ENCODE measurements around the gene CDON. TPM values are rescaled to one million over a fixed set of nuclear protein-coding genes. Genes with fewer than 3 reads are reported as not detected.

Gene CDON
- total RNA-seq, 1 donor = 12.3 TPM

GRCh38 chr11:126006068-126006467 lies 56.6 kb downstream of the CDON start:
- Histone ChIP-seq H3K4me2 (ENCODE audit: insufficient read depth, low read length) (no peak overlapping the region), H3K36me3 (ENCODE audit: insufficient read depth, low read length) (no peaks in the 10 kb centered on the region), H3K4me1 (ENCODE audit: insufficient read depth, low read length) (peaks cover 6% of the 10 kb centered on the region), H3K79me2 (ENCODE audit: insufficient read depth, low read length) (no peaks in the 10 kb centered on the region), H3K27me3 (ENCODE audit: insufficient read depth, low read length) (peaks cover 13% of the 10 kb centered on the region), H4K20me1 (ENCODE audit: insufficient read depth, low read length) (no peaks in the 10 kb centered on the region), H2AFZ (ENCODE audit: low read length) (no peak overlapping the region), H3K4me3 (ENCODE audit: insufficient read depth, low read length) (no peak overlapping the region), H3K27ac (ENCODE audit: low read depth, low read length) (no peak overlapping the region), H3K9me3 (ENCODE audit: low read depth, low read length) (no peaks in the 10 kb centered on the region)
- DNase-seq (ENCODE audit: insufficient read length, low spot score, missing footprints) = no peak
- no peak for TF ChIP-seq CTCF (IDR thresholded peaks at IDR 0.05; ENCODE audit: extremely low read depth, low read depth, low read length)

GRCh38 chr11:126002181-126002580 lies 60.5 kb downstream of the CDON start:
- Histone ChIP-seq H3K36me3 (ENCODE audit: insufficient read depth, low read length) (no peaks in the 10 kb centered on the region), H4K20me1 (ENCODE audit: insufficient read depth, low read length) (no peaks in the 10 kb centered on the region), H3K27me3 (ENCODE audit: insufficient read depth, low read length) (no peaks in the 10 kb centered on the region), H3K4me1 (ENCODE audit: insufficient read depth, low read length) (peaks cover 3% of the 10 kb centered on the region), H3K79me2 (ENCODE audit: insufficient read depth, low read length) (no peaks in the 10 kb centered on the region), H3K9me3 (ENCODE audit: low read depth, low read length) (no peaks in the 10 kb centered on the region), H3K27ac (ENCODE audit: low read depth, low read length) (no peak overlapping the region), H3K4me3 (ENCODE audit: insufficient read depth, low read length) (no peak overlapping the region), H3K4me2 (ENCODE audit: insufficient read depth, low read length) (no peak overlapping the region), H2AFZ (ENCODE audit: low read length) (no peak overlapping the region)
- TF ChIP-seq CTCF (IDR thresholded peaks at IDR 0.05; ENCODE audit: extremely low read depth, low read depth, low read length) = no peak
- DNase-seq (ENCODE audit: insufficient read length, low spot score, missing footprints) = no peak

GRCh38 chr11:125999234-125999880 lies 63.3 kb downstream of the CDON start:
- no peak for TF ChIP-seq CTCF (IDR thresholded peaks at IDR 0.05; ENCODE audit: extremely low read depth, low read depth, low read length)
- Histone ChIP-seq H3K36me3 (ENCODE audit: insufficient read depth, low read length) (no peaks in the 10 kb centered on the region), H3K4me3 (ENCODE audit: insufficient read depth, low read length) (no peak overlapping the region), H3K4me2 (ENCODE audit: insufficient read depth, low read length) (no peak overlapping the region), H4K20me1 (ENCODE audit: insufficient read depth, low read length) (no peaks in the 10 kb centered on the region), H2AFZ (ENCODE audit: low read length) (no peak overlapping the region), H3K9me3 (ENCODE audit: low read depth, low read length) (no peaks in the 10 kb centered on the region), H3K27ac (ENCODE audit: low read depth, low read length) (no peak overlapping the region), H3K4me1 (ENCODE audit: insufficient read depth, low read length) (peaks cover 12% of the 10 kb centered on the region), H3K27me3 (ENCODE audit: insufficient read depth, low read length) (no peaks in the 10 kb centered on the region), H3K79me2 (ENCODE audit: insufficient read depth, low read length) (no peaks in the 10 kb centered on the region)
- DNase-seq (ENCODE audit: insufficient read length, low spot score, missing footprints) = no peak

- Histone ChIP-seq H3K36me3 (ENCODE audit: insufficient read depth, low read length) (no peaks in the 10 kb centered on the region), H3K4me3 (ENCODE audit: insufficient read depth, low read length) (no peak overlapping the region)
Measured at GRCh38 chr11:125998267-125998666, 64.4 kb downstream of the CDON start.

More at GRCh38 chr11:125998267-125998666, 64.4 kb downstream of the CDON start:
- no peak for DNase-seq (ENCODE audit: insufficient read length, low spot score, missing footprints)
- Histone ChIP-seq H3K9me3 (ENCODE audit: low read depth, low read length) (no peaks in the 10 kb centered on the region), H3K4me2 (ENCODE audit: insufficient read depth, low read length) (no peak overlapping the region), H3K4me1 (ENCODE audit: insufficient read depth, low read length) (peaks cover 12% of the 10 kb centered on the region), H3K27me3 (ENCODE audit: insufficient read depth, low read length) (no peaks in the 10 kb centered on the region), H3K79me2 (ENCODE audit: insufficient read depth, low read length) (no peaks in the 10 kb centered on the region), H3K27ac (ENCODE audit: low read depth, low read length) (no peak overlapping the region), H2AFZ (ENCODE audit: low read length) (no peak overlapping the region), H4K20me1 (ENCODE audit: insufficient read depth, low read length) (no peaks in the 10 kb centered on the region)
- TF ChIP-seq CTCF (IDR thresholded peaks at IDR 0.05; ENCODE audit: extremely low read depth, low read depth, low read length) = no peak

Measured in osteoblast (primary cell).